HepG2 (cell line): ENCODE measurements around the gene TSC22D4. TPM values are rescaled to one million over a fixed set of nuclear protein-coding genes. Genes with fewer than 3 reads are reported as not detected.
A peak's percentile ranks its signal among the peaks of the same experiment; 100 is the strongest.

Experiments used
- BORCS8-MEF2B ChIP-seq: sonication (generic); formaldehyde crosslinking; IDR thresholded peaks from 2 replicates; pipeline ENCODE4 v1.8.0; 2022; ENCODE audit warnings: mild to moderate bottlenecking, missing genetic modification reagents
- CBX2 ChIP-seq, 2 experiments: fragments of 200-600 bp in 1 of 2; sonication (generic); formaldehyde crosslinking in 1 of 2; IDR thresholded peaks; 2 replicates each; pipeline versions ENCODE4 v1.7.0 to v1.8.1; 2018 to 2022; ENCODE audit warnings: low read depth in 2 of 2, low read length in 1 of 2, mild to moderate bottlenecking in 1 of 2, missing genetic modification reagents in 1 of 2
- HDAC2 ChIP-seq: sonication (generic); formaldehyde crosslinking; IDR thresholded peaks from 2 replicates; pipeline ENCODE4 v1.4.0; 2020; ENCODE audit warnings: missing genetic modification reagents
- HNF1A ChIP-seq, 2 experiments: sonication (generic) in 1 of 2; formaldehyde crosslinking in 1 of 2; IDR thresholded peaks; 2 replicates each; pipeline versions ENCODE4 v1.4.0 to v1.6.1; 2016 to 2020; ENCODE audit warnings: borderline replicate concordance in 1 of 2, low read depth in 1 of 2, mild to moderate bottlenecking in 1 of 2, missing genetic modification reagents in 1 of 2
- HOXD1 ChIP-seq: sonication (generic); formaldehyde crosslinking; IDR thresholded peaks from 2 replicates; pipeline ENCODE4 v1.5.0; 2020; ENCODE audit warnings: missing genetic modification reagents
- PAWR ChIP-seq: sonication (generic); formaldehyde crosslinking; IDR thresholded peaks from 2 replicates; pipeline ENCODE4 v1.4.0; 2020; ENCODE audit warnings: missing genetic modification reagents, mild to moderate bottlenecking, borderline replicate concordance
- PAXIP1 ChIP-seq: sonication (generic); formaldehyde crosslinking; conservative IDR thresholded peaks from 2 replicates; pipeline ENCODE4 v1.4.0; 2020; ENCODE audit warnings: mild to moderate bottlenecking, missing genetic modification reagents, moderate library complexity
- PHF20 ChIP-seq: sonication (generic); formaldehyde crosslinking; IDR thresholded peaks from 2 replicates; pipeline ENCODE4 v1.5.0; 2020; ENCODE audit warnings: mild to moderate bottlenecking, missing genetic modification reagents
- PHF8 ChIP-seq: sonication (generic); formaldehyde crosslinking; IDR thresholded peaks from 2 replicates; pipeline ENCODE4 v1.5.0; 2020; ENCODE audit warnings: missing genetic modification reagents
- SRF ChIP-seq: IDR thresholded peaks from 2 replicates; pipeline ENCODE4 v1.6.1; 2011; ENCODE audit warnings: mild to moderate bottlenecking, low read depth, low read length, moderate library complexity
- ZNF101 ChIP-seq: sonication (generic); formaldehyde crosslinking; IDR thresholded peaks from 2 replicates; pipeline ENCODE4 v1.4.0; 2020; ENCODE audit warnings: mild to moderate bottlenecking, low read depth, missing genetic modification reagents, borderline replicate concordance
- ZNF510 ChIP-seq: sonication (generic); formaldehyde crosslinking; IDR thresholded peaks from 2 replicates; pipeline ENCODE4 v1.4.0; 2020; ENCODE audit warnings: low read depth, mild to moderate bottlenecking, missing genetic modification reagents
- ZNF580 ChIP-seq: IDR thresholded peaks from 2 replicates; pipeline ENCODE4 v1.6.1; 2016; ENCODE audit warnings: low read depth, borderline replicate concordance
- ZNF615 ChIP-seq: sonication (generic); formaldehyde crosslinking; IDR thresholded peaks from 2 replicates; pipeline ENCODE4 v1.5.0; 2020; ENCODE audit warnings: mild to moderate bottlenecking, missing genetic modification reagents, borderline replicate concordance
- ZNF724P ChIP-seq: sonication (generic); formaldehyde crosslinking; IDR thresholded peaks from 2 replicates; pipeline ENCODE4 v1.8.0; 2022; ENCODE audit warnings: missing genetic modification reagents, borderline replicate concordance
- ZNF772 ChIP-seq: sonication (generic); formaldehyde crosslinking; IDR thresholded peaks from 2 replicates; pipeline ENCODE4 v1.5.0; 2020; ENCODE audit warnings: mild to moderate bottlenecking, missing genetic modification reagents
- polyA plus RNA-seq, 8 experiments: library from polyadenylated mRNA; depleted of rRNA in 3 of 8; stranded (reverse) in 7 of 8; unstranded in 1 of 8; fragments of >200 nt; fragmentation: Illumina TruSeq in 4 of 8; extraction: Trizol in 4 of 8; gene quantifications; 2 replicates each; pipeline versions ENCODE4 v1.2.1 to v1.2.3, GENCODE V29; 2011 to 2016; ENCODE audit warnings: low read depth in 4 of 8, missing spikeins in 1 of 8, mixed read lengths in 1 of 8; ENCODE audit not compliant: insufficient read depth in 1 of 8
- total RNA-seq, 5 experiments: library from RNA; depleted of rRNA; stranded (reverse); fragments of >200 nt; fragmentation: Illumina TruSeq; extraction: Trizol; gene quantifications; 2 replicates each; pipeline ENCODE4 v1.2.3, GENCODE V29; 2016; ENCODE audit warnings: low read depth in 1 of 5

The TSC22D4 gene
- total and polyA plus RNA-seq, 2 of the 13 experiments (the other 11 are each of a cell fraction or from before 2014, with no cell fraction given) = 7.7 to 8.7 TPM

- 0 out of 2 replicates have a peak, but pooled peaks have one; percentile 5 for TF ChIP-seq ZNF772 (CRISPR knock-in tag)
- TF ChIP-seq HOXD1 = peak; percentile 17; the same call in 1 of the 2 replicates
- 0 out of 2 replicates have a peak, but pooled peaks have one; percentile 21 for TF ChIP-seq SRF
- no peak for TF ChIP-seq ZNF724P (CRISPR knock-in tag)
- peak; percentile 49; the same call in 1 of the 2 replicates for TF ChIP-seq BORCS8-MEF2B (CRISPR knock-in tag)
- TF ChIP-seq ZNF101 (CRISPR knock-in tag) = no peak
- TF ChIP-seq ZNF615 (CRISPR knock-in tag) = no peak; the same call in 1 of the 2 replicates
- TF ChIP-seq PAXIP1 (CRISPR knock-in tag) = peak; percentile 59; the same call in 1 of the 2 replicates
- no peak for TF ChIP-seq PAWR (CRISPR knock-in tag)
- no peak for TF ChIP-seq CBX2 (IDR thresholded peaks at IDR 0.05; ENCODE audit: low read depth, low read length)
- TF ChIP-seq CBX2 (CRISPR knock-in tag; IDR thresholded peaks at IDR 0.05; ENCODE audit: low read depth) = no peak
- no peak; the same call in 1 of the 2 replicates for TF ChIP-seq ZNF510 (CRISPR knock-in tag)
- peak; percentile 52; the same call in 1 of the 2 replicates for TF ChIP-seq HNF1A (IDR thresholded peaks at IDR 0.05; ENCODE audit: low read depth)
- TF ChIP-seq HNF1A (CRISPR knock-in tag; IDR thresholded peaks at IDR 0.05; ENCODE audit: borderline replicate concordance) = 0 out of 2 replicates have a peak, but pooled peaks have one; percentile 11
- no peak for TF ChIP-seq HDAC2 (CRISPR knock-in tag)
- TF ChIP-seq ZNF580 (CRISPR knock-in tag) = no peak; the same call in 1 of the 2 replicates
- 0 out of 2 replicates have a peak, but pooled peaks have one; percentile 6 for TF ChIP-seq PHF20 (CRISPR knock-in tag)
- TF ChIP-seq PHF8 (CRISPR knock-in tag) = peak; percentile 52
These were observed 49.9 kb downstream of the TSC22D4 start (continued) for GRCh38 chr7:100428967-100429636.
